Ishikawa (cell line): ENCODE results near the gene ITPR1.

Experiments
- CEBPB ChIP-seq: IDR thresholded peaks from 2 replicates; pipeline ENCODE4 v1.6.1; 2012
- TAF1 ChIP-seq: IDR thresholded peaks from 2 replicates; pipeline ENCODE4 v1.6.1; 2012; ENCODE audit warnings: low read depth, mild to moderate bottlenecking
- TEAD4 ChIP-seq: IDR thresholded peaks from 2 replicates; pipeline ENCODE4 v1.6.1; 2012
- TF ChIP-seq, protein P1 (sequence below): IDR thresholded peaks from 2 replicates; pipeline ENCODE4 v1.6.1; 2012

- TF ChIP-seq, protein P1, sequence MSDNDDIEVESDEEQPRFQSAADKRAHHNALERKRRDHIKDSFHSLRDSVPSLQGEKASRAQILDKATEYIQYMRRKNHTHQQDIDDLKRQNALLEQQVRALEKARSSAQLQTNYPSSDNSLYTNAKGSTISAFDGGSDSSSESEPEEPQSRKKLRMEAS, result no peak
- no peak for TF ChIP-seq CEBPB
- TF ChIP-seq TEAD4, result no peak
- TF ChIP-seq TAF1, result no peak
These were observed 391.7 kb downstream of the ITPR1 start for GRCh38 chr3:4884888-4885287.
